ENCODE data around the gene CASS4.

DNA sequence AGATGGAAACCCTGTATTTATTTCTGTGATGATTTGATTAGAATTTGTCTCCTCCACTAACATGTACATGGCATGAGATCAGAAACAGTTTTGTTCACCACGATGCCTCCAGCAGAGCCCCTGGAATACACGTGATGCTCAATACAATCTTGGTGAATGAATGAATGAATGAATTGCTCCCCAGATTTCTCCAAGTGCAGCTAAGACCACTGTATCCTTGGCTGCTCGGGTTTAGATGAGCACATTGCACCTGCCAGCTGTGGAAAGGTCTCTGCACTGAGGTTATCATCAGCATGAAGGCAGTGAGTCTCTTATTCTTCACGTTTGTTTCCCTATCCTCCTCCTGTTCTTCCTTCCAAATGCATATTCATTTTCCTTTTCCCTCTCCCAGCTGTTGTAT, 17.9 kb downstream of the CASS4 start:
- TF ChIP-seq, protein P1, sequence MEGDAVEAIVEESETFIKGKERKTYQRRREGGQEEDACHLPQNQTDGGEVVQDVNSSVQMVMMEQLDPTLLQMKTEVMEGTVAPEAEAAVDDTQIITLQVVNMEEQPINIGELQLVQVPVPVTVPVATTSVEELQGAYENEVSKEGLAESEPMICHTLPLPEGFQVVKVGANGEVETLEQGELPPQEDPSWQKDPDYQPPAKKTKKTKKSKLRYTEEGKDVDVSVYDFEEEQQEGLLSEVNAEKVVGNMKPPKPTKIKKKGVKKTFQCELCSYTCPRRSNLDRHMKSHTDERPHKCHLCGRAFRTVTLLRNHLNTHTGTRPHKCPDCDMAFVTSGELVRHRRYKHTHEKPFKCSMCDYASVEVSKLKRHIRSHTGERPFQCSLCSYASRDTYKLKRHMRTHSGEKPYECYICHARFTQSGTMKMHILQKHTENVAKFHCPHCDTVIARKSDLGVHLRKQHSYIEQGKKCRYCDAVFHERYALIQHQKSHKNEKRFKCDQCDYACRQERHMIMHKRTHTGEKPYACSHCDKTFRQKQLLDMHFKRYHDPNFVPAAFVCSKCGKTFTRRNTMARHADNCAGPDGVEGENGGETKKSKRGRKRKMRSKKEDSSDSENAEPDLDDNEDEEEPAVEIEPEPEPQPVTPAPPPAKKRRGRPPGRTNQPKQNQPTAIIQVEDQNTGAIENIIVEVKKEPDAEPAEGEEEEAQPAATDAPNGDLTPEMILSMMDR (IDR thresholded peaks at IDR 0.05): no peak
- TF ChIP-seq POLR2AphosphoS5 (IDR thresholded peaks at IDR 0.05): no peak
